ENCODE results near the gene HBA2. TPM values are rescaled to one million over a fixed set of nuclear protein-coding genes. Genes with fewer than 3 reads are reported as not detected.

HBA2 gene
- total RNA-seq, 2 donors from 2014 or later: not detected

GRCh38 chr16:180681-181564 lies 8.2 kb downstream of the HBA2 start:
- H3K27ac Mint-ChIP-seq: no peak overlapping the region
- peaks cover 22% of the 10 kb centered on the region for H3K27me3 Mint-ChIP-seq (ENCODE audit: low read depth)
- peak; percentile 87 to 92 for DNase-seq
- ATAC-seq (replicated peaks in 1 of 2): peak; percentile 78 to 84
- H3K36me3 Mint-ChIP-seq (ENCODE audit: insufficient read depth in 2 of 2): peaks cover 0 to 5% of the 10 kb centered on the region in 2 donors
- H3K4me3 Mint-ChIP-seq: peak overlapping the region; percentile 46 to 72
- no peaks in the 10 kb centered on the region for H3K4me1 Mint-ChIP-seq (ENCODE audit: low read depth)
- no peaks in the 10 kb centered on the region for H3K9me3 Mint-ChIP-seq

- Mint-ChIP-seq H3K9me3 (no peaks in the 10 kb centered on the region), H3K36me3 (ENCODE audit: insufficient read depth in 2 of 2) (peaks cover 0 to 5% of the 10 kb centered on the region in 2 donors), H3K27me3 (ENCODE audit: low read depth) (peaks cover 22% of the 10 kb centered on the region), H3K4me3 (no peak overlapping the region), H3K4me1 (ENCODE audit: low read depth) (no peaks in the 10 kb centered on the region), H3K27ac (no peak overlapping the region)
- DNase-seq (no peak), ATAC-seq (replicated peaks in 1 of 2) (no peak)
Observed at GRCh38 chr16:181565-182021, 8.9 kb downstream of the HBA2 start.

DNA sequence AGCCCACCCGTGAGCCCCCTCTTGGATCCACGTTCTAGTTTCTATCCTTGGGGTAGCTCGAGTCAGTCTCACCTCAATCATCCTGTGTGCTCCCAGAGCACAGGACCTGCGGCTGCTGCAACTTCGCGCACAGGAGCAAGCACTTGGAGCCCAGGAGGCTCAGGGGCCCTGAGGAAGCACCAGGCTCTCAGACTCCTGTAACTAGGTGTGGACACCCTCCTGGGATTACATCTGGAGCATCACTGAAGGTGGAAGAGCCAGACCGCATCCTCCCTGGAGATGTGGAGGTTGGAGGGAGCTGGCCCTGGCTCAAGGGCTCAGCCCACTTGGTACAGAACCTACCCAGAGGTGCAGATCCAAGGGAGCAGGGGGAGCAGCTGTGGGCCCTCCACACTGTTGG lies 10.3 kb downstream of the HBA2 start:
- Mint-ChIP-seq H3K4me3 (no peak overlapping the region), H3K27ac (no peak overlapping the region), H3K4me1 (ENCODE audit: low read depth) (no peaks in the 10 kb centered on the region), H3K9me3 (no peaks in the 10 kb centered on the region), H3K27me3 (ENCODE audit: low read depth) (peaks cover 14% of the 10 kb centered on the region), H3K36me3 (ENCODE audit: insufficient read depth in 2 of 2) (peaks cover 0 to 13% of the 10 kb centered on the region in 2 donors)
- ATAC-seq (replicated peaks in 1 of 2): no peak
- DNase-seq: no peak

GRCh38 chr16:185213-185612 lies 12.5 kb downstream of the HBA2 start:
- H3K36me3 Mint-ChIP-seq (ENCODE audit: insufficient read depth in 2 of 2): peaks cover 3 to 17% of the 10 kb centered on the region in 2 donors
- no peaks in the 10 kb centered on the region for H3K27me3 Mint-ChIP-seq (ENCODE audit: low read depth)
- no peak for DNase-seq
- no peak overlapping the region for H3K4me3 Mint-ChIP-seq
- H3K4me1 Mint-ChIP-seq (ENCODE audit: low read depth): no peaks in the 10 kb centered on the region
- ATAC-seq (replicated peaks in 1 of 2): no peak
- H3K9me3 Mint-ChIP-seq: no peaks in the 10 kb centered on the region
- H3K27ac Mint-ChIP-seq: no peak overlapping the region

GRCh38 chr16:185691-186090 lies 13.0 kb downstream of the HBA2 start:
- Mint-ChIP-seq H3K36me3 (ENCODE audit: insufficient read depth in 2 of 2) (peaks cover 3 to 17% of the 10 kb centered on the region in 2 donors), H3K4me3 (no peak overlapping the region), H3K27me3 (ENCODE audit: low read depth) (no peaks in the 10 kb centered on the region), H3K4me1 (ENCODE audit: low read depth) (no peaks in the 10 kb centered on the region), H3K27ac (no peak overlapping the region), H3K9me3 (no peaks in the 10 kb centered on the region)
- no peak for ATAC-seq (replicated peaks in 1 of 2)
- DNase-seq: no peak

DNA sequence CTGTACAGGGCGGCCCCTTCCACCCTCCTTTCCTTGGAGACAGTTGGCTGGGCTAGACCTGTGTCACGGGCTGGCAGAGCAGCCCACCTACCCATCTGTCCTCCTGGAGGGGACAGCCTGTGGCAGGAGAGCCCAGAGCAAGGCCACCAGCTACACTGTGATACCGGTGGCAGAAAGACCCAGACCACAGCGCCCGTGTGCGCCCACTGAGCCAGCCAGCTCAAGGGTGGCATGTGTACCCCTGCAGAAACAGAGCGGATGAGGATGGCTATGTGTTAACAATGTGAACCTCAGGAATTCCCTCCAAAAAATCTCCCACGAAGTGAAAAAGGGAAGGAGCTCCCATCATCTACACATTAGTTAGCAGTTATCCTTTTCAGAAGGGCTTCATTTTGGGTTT lies 14.7 kb downstream of the HBA2 start:
- H3K9me3 Mint-ChIP-seq: no peaks in the 10 kb centered on the region
- DNase-seq (no peak), ATAC-seq (replicated peaks in 1 of 2) (no peak)
- H3K27ac Mint-ChIP-seq: no peak overlapping the region
- H3K27me3 Mint-ChIP-seq (ENCODE audit: low read depth): no peaks in the 10 kb centered on the region
- no peak overlapping the region for H3K4me3 Mint-ChIP-seq
- peaks cover 3 to 21% of the 10 kb centered on the region in 2 donors for H3K36me3 Mint-ChIP-seq (ENCODE audit: insufficient read depth in 2 of 2)
- H3K4me1 Mint-ChIP-seq (ENCODE audit: low read depth): no peaks in the 10 kb centered on the region

DNA sequence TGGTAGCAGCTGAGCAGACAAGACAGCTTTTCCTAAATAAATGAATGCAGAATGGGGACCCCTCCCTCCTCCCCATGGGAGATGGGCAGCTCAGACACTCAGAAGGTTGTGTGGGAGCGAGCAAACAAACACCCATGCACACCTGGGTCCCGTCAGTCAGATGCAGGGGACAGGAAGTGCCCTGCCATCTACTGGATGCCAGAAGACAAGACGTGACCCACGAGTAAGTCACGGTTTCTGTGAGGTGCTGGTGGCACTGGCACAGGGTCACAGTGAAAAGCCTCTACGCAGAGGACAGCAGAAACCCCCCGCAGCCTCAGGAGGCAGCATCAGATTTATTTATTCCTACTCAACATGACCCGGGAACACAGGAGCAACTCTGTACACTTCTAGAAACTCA lies 16.0 kb downstream of the HBA2 start:
- Mint-ChIP-seq H3K9me3 (no peaks in the 10 kb centered on the region), H3K4me3 (no peak overlapping the region), H3K27ac (peak overlapping the region; percentile 60), H3K27me3 (ENCODE audit: low read depth) (no peaks in the 10 kb centered on the region), H3K36me3 (ENCODE audit: insufficient read depth in 2 of 2) (peaks cover 3 to 29% of the 10 kb centered on the region in 2 donors), H3K4me1 (ENCODE audit: low read depth) (no peaks in the 10 kb centered on the region)
- DNase-seq (peak; percentile 27 to 28), ATAC-seq (replicated peaks in 1 of 2) (peak; percentile 60 to 78)

DNA sequence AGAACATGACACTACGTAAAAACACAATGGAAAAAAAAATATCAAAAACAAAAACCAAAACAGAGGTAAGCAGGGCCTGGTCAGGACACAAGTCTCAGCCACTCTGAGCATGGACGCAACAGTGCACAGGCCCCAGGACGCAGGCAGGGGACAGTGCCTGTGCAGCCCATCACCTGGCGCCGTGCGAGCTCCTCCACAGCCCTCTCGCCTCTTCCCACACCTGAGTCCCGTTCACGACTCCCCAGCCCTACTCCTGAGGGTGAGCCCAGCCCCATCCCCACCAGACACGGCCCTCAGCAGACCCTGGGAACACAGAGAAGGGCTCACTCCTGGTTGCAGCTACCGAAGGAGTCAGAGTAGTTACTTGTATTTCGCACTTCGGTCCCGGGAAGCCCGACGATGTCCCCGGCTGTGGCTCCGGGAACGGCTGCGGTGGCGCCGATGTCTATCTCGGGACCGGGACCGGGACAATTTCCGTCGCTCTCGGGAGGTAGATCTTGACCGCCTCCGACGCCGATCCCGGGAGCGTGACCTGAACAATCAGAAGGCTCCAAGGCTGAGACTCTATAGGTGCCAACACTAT lies 17.0 kb downstream of the HBA2 start:
- no peaks in the 10 kb centered on the region for H3K9me3 Mint-ChIP-seq
- H3K4me1 Mint-ChIP-seq (ENCODE audit: low read depth): no peaks in the 10 kb centered on the region
- ATAC-seq (replicated peaks in 1 of 2) (no peak), DNase-seq (no peak)
- no peak overlapping the region for H3K27ac Mint-ChIP-seq
- no peak overlapping the region for H3K4me3 Mint-ChIP-seq
- peaks cover 3 to 29% of the 10 kb centered on the region in 2 donors for H3K36me3 Mint-ChIP-seq (ENCODE audit: insufficient read depth in 2 of 2)
- no peaks in the 10 kb centered on the region for H3K27me3 Mint-ChIP-seq (ENCODE audit: low read depth)

DNA sequence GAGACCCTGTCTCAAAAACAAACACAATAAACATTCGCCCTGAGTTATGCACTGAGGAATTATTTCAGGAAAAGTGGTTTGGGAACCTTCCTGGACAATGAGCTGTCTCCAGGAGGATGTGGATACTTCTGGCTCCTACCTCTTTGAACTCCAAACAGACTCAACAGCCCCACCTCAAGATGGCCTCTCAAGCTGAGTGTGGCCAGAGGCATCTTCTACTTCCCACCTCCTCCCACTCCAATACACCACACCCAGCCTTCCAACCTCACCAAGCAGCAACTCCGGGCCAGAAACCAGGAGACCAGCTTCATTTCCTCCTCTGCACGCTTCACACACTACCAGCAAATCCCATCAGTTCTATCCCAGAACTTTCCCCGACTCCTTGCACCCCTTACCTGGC lies 19.2 kb downstream of the HBA2 start:
- Mint-ChIP-seq H3K4me3 (no peak overlapping the region), H3K27ac (peak overlapping the region; percentile 10), H3K9me3 (no peaks in the 10 kb centered on the region), H3K36me3 (ENCODE audit: insufficient read depth in 2 of 2) (peaks cover 3 to 24% of the 10 kb centered on the region in 2 donors), H3K4me1 (ENCODE audit: low read depth) (no peaks in the 10 kb centered on the region), H3K27me3 (ENCODE audit: low read depth) (no peaks in the 10 kb centered on the region)
- no peak for ATAC-seq (replicated peaks in 1 of 2)
- DNase-seq: no peak

- ATAC-seq (replicated peaks in 1 of 2) (no peak), DNase-seq (no peak)
- no peaks in the 10 kb centered on the region for H3K9me3 Mint-ChIP-seq
- H3K4me3 Mint-ChIP-seq: no peak overlapping the region
- no peak overlapping the region for H3K27ac Mint-ChIP-seq
- peaks cover 3 to 20% of the 10 kb centered on the region in 2 donors for H3K36me3 Mint-ChIP-seq (ENCODE audit: insufficient read depth in 2 of 2)
- H3K4me1 Mint-ChIP-seq (ENCODE audit: low read depth): no peaks in the 10 kb centered on the region
- H3K27me3 Mint-ChIP-seq (ENCODE audit: low read depth): no peaks in the 10 kb centered on the region
Observed at GRCh38 chr16:192686-193085, 20.0 kb downstream of the HBA2 start.

GRCh38 chr16:193441-193840 lies 20.8 kb downstream of the HBA2 start:
- Mint-ChIP-seq H3K9me3 (no peaks in the 10 kb centered on the region), H3K27me3 (ENCODE audit: low read depth) (no peaks in the 10 kb centered on the region), H3K4me1 (ENCODE audit: low read depth) (no peaks in the 10 kb centered on the region), H3K4me3 (no peak overlapping the region), H3K36me3 (ENCODE audit: insufficient read depth in 2 of 2) (peaks cover 3 to 19% of the 10 kb centered on the region in 2 donors), H3K27ac (no peak overlapping the region)
- no peak for ATAC-seq (replicated peaks in 1 of 2)
- no peak for DNase-seq

DNA sequence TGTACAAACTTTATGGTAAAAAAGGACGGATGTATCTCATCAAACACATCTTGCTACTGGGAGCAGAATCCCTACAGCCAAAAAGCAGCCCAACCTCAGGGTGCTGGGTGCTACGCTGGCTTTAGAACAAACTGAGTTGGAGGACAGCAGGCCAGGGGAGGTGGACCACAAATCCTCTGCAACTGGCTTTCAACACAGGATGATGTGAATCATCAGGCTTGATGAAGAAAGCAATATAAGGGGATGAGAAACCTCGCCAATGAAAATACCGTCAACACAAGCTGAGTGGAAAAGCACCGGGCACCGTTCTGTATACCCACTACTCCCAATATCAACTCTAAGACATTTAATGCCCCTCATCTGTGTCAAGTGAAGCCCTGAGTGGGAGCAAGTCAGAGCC lies 21.8 kb downstream of the HBA2 start:
- DNase-seq: no peak
- no peak overlapping the region for H3K4me3 Mint-ChIP-seq
- H3K27me3 Mint-ChIP-seq (ENCODE audit: low read depth): no peaks in the 10 kb centered on the region
- no peak for ATAC-seq (replicated peaks in 1 of 2)
- no peaks in the 10 kb centered on the region for H3K9me3 Mint-ChIP-seq
- H3K36me3 Mint-ChIP-seq (ENCODE audit: insufficient read depth in 2 of 2): peaks cover 0 to 15% of the 10 kb centered on the region in 2 donors
- H3K27ac Mint-ChIP-seq: no peak overlapping the region
- no peaks in the 10 kb centered on the region for H3K4me1 Mint-ChIP-seq (ENCODE audit: low read depth)

DNA sequence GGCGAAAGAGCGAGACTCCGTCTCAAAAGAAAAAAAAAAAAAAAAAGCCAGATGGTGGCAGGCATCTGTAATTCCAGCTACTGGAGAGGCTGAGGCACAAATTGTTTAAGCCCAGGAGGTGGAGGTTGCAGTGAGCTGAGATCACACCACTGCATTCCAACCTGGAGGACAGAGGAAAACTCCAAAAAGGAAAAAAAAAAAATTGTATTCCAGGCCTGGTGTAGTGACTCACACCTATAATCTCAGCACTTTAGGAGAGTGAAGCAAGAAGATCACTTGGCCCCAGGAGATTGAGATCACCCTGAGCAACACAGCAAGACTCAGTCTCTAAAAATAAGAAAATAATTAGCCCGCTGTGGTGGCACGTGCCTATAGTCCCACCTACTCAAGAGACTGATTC lies 27.7 kb downstream of the HBA2 start:
- H3K4me1 Mint-ChIP-seq (ENCODE audit: low read depth): no peaks in the 10 kb centered on the region
- DNase-seq (no peak), ATAC-seq (replicated peaks in 1 of 2) (no peak)
- H3K36me3 Mint-ChIP-seq (ENCODE audit: insufficient read depth in 2 of 2): peaks cover 4 to 13% of the 10 kb centered on the region in 2 donors
- no peak overlapping the region for H3K4me3 Mint-ChIP-seq
- H3K27me3 Mint-ChIP-seq (ENCODE audit: low read depth): no peaks in the 10 kb centered on the region
- no peak overlapping the region for H3K27ac Mint-ChIP-seq
- H3K9me3 Mint-ChIP-seq: no peaks in the 10 kb centered on the region
